ENCODE measurements around the gene MICAL3. TPM values are rescaled to one million over a fixed set of nuclear protein-coding genes. Genes with fewer than 3 reads are reported as not detected.
A peak's percentile ranks its signal among the peaks of the same experiment; 100 is the strongest.

The MICAL3 gene
- total RNA-seq, 1 donor from 2014 or later, result 33.6 TPM

- Histone ChIP-seq H3K9ac (peak overlapping the region; percentile 15), H3K27ac (no peak overlapping the region), H3K79me2 (ENCODE audit: low read depth) (peaks cover 62% of the 10 kb centered on the region), H4K20me1 (ENCODE audit: low read depth) (peaks cover 49% of the 10 kb centered on the region), H3K4me1 (peaks cover 30% of the 10 kb centered on the region), H2AFZ (replicated peaks) (no peak overlapping the region), H3F3A (ENCODE audit: low read depth) (peaks cover 7% of the 10 kb centered on the region), H3K4me3 (no peak overlapping the region), H3K36me3 (no peaks in the 10 kb centered on the region), H3K27me3 (no peaks in the 10 kb centered on the region), H3K4me2 (no peak overlapping the region), H3K9me3 (ENCODE audit: low read depth) (no peaks in the 10 kb centered on the region)
- TF ChIP-seq CTCF (IDR thresholded peaks at IDR 0.05) (no peak), EZH2 (IDR thresholded peaks at IDR 0.05) (no peak), EZH2phosphoT487 (IDR thresholded peaks at IDR 0.05) (no peak)
- H3K36me3 Mint-ChIP-seq, result no peaks in the 10 kb centered on the region
- no peak overlapping the region for H3K4me3 Mint-ChIP-seq
- peak; percentile 54 for DNase-seq (ENCODE audit: low spot score)
- peaks cover 49% of the 10 kb centered on the region for H3K4me1 Mint-ChIP-seq
- H3K27me3 Mint-ChIP-seq (ENCODE audit: insufficient read depth, low read depth), result peaks cover 6% of the 10 kb centered on the region
- H3K27ac Mint-ChIP-seq, result peak overlapping the region; percentile 87
- H3K9me3 Mint-ChIP-seq, result no peaks in the 10 kb centered on the region
These were observed 60.2 kb downstream of the MICAL3 start for GRCh38 chr22:17964156-17964555.

- H3K4me1 Mint-ChIP-seq, result peaks cover 51% of the 10 kb centered on the region
- H3K9ac ChIP-seq, result no peak overlapping the region
These were observed 61.3 kb downstream of the MICAL3 start for GRCh38 chr22:17963015-17963414.

GRCh38 chr22:17962168-17962567 lies 62.2 kb downstream of the MICAL3 start:
- Histone ChIP-seq H3K4me1 (peaks cover 30% of the 10 kb centered on the region), H3K4me2 (no peak overlapping the region), H3K79me2 (ENCODE audit: low read depth) (peaks cover 60% of the 10 kb centered on the region), H3K4me3 (no peak overlapping the region), H3K9ac (no peak overlapping the region), H3K27ac (no peak overlapping the region), H3K27me3 (no peaks in the 10 kb centered on the region), H4K20me1 (ENCODE audit: low read depth) (peaks cover 53% of the 10 kb centered on the region), H2AFZ (replicated peaks) (no peak overlapping the region), H3K9me3 (ENCODE audit: low read depth) (no peaks in the 10 kb centered on the region), H3K36me3 (no peaks in the 10 kb centered on the region), H3F3A (ENCODE audit: low read depth) (peaks cover 7% of the 10 kb centered on the region)
- peak overlapping the region; percentile 2 for H3K27ac Mint-ChIP-seq
- TF ChIP-seq CTCF (IDR thresholded peaks at IDR 0.05) (no peak), EZH2phosphoT487 (IDR thresholded peaks at IDR 0.05) (no peak), EZH2 (IDR thresholded peaks at IDR 0.05) (no peak)
- peaks cover 54% of the 10 kb centered on the region for H3K4me1 Mint-ChIP-seq
- H3K36me3 Mint-ChIP-seq, result no peaks in the 10 kb centered on the region
- peaks cover 6% of the 10 kb centered on the region for H3K27me3 Mint-ChIP-seq (ENCODE audit: insufficient read depth, low read depth)
- DNase-seq (ENCODE audit: low spot score), result no peak
- no peak overlapping the region for H3K4me3 Mint-ChIP-seq
- no peaks in the 10 kb centered on the region for H3K9me3 Mint-ChIP-seq

More at GRCh38 chr22:17963015-17963414, 61.3 kb downstream of the MICAL3 start:
- no peaks in the 10 kb centered on the region for H3K27me3 ChIP-seq
- Mint-ChIP-seq H3K27ac (no peak overlapping the region), H3K27me3 (ENCODE audit: insufficient read depth, low read depth) (peaks cover 6% of the 10 kb centered on the region), H3K9me3 (no peaks in the 10 kb centered on the region), H3K4me3 (no peak overlapping the region), H3K36me3 (no peaks in the 10 kb centered on the region)
- no peak for DNase-seq (ENCODE audit: low spot score)
- H3K4me3 ChIP-seq, result no peak overlapping the region
- no peaks in the 10 kb centered on the region for H3K36me3 ChIP-seq
- peaks cover 53% of the 10 kb centered on the region for H4K20me1 ChIP-seq (ENCODE audit: low read depth)
- peaks cover 30% of the 10 kb centered on the region for H3K4me1 ChIP-seq
- no peak for TF ChIP-seq CTCF (IDR thresholded peaks at IDR 0.05)
- TF ChIP-seq EZH2phosphoT487 (IDR thresholded peaks at IDR 0.05), result no peak
- TF ChIP-seq EZH2 (IDR thresholded peaks at IDR 0.05), result no peak
- no peak overlapping the region for H3K4me2 ChIP-seq
- H3K79me2 ChIP-seq (ENCODE audit: low read depth), result peaks cover 58% of the 10 kb centered on the region
- no peak overlapping the region for H3K27ac ChIP-seq
- H2AFZ ChIP-seq (replicated peaks), result no peak overlapping the region
- peaks cover 7% of the 10 kb centered on the region for H3F3A ChIP-seq (ENCODE audit: low read depth)
- no peaks in the 10 kb centered on the region for H3K9me3 ChIP-seq (ENCODE audit: low read depth)

Measured in neural progenitor cell (in vitro differentiated cells).